Superior temporal gyrus (tissue), 1 donor: ENCODE measurements around the gene KRTAP5-9.
A peak's percentile ranks its signal among the peaks of the same experiment; 100 is the strongest.
"Not testable (repeated sequence)": the region's sequence is repeated elsewhere in the genome, so short reads cannot be mapped to it uniquely, and the experiment has no call there.

Source experiments
- DNase-seq: peaks from one replicate; pipeline ENCODE4 v3.0.0-alpha.2; 2016; ENCODE audit errors: extremely low spot score

Gene KRTAP5-9

DNA sequence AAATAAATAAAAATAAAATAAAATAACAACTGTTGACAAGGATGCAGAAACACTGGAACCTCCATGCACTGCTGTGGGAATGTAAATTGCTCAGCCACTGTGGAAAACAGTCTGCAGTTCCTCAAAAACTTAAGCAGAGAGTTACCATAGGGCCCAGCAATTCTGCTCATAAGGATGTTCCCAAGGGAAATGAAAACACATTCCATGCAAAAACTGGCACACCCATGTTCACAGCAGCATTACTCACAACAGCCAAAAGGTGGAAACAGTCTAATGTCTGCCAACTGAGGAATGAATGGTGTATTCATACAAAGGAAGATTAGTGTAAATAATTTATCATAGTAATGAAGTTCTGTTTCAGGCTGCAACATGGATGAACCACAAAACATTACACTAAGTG is 13.9 kb downstream of the KRTAP5-9 start:
- no peak for DNase-seq

DNA sequence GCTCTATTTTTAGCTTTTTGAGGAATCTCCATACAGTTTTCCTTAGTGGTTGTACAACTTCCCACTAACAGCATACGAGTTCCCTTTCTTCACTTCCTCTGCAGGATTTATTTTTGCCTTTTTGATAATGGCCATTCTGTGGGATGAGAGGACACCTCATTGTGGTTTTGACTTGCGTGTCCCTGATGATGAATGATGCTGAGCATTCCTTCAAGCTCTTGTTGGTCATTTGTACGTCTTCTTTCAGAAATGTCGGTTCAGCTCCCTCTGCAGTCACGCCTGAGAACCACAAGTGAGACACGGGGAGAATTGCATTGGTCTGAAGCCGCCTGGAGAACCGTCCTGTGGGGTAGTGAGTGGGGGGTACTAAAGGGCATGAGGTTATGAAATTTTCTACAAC is 15.2 kb downstream of the KRTAP5-9 start:
- peak; percentile 52 for DNase-seq

DNA sequence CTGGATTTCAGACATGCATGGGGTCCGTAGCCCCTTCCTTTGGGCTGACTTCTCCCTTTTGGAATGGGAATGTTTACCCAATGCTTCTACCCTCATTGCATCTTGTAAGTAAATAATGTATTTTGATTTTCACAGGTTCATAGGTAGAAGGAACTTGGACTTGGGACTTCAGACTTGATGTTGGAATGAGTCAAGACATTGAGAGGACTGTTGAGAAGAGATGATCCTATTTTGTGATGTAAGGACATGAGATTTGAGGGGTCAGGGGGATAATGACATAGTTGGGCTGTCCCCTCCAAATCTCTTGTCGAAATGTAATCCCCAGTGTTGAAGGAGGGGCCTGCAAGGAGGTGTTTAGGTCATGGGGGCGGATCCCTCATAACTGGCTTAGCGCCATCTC is 16.2 kb downstream of the KRTAP5-9 start:
- no peak for DNase-seq

DNA sequence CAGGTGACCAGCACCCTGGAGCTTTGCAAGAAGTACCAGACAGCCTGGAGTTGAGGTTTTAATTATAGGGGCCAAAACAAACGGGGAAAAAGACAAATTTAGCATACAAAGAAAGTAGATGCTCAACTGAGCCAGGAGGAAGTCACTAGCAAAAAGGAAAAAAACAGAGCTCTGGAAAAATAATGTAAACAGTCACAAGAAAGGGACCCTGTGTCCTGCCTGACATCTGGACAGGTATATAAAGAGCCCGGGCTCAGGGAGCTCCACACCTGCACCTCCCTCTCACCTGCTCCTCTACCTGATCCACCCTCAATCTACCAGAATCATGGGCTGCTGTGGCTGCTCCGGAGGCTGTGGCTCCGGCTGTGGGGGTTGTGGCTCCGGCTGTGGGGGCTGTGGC is 17.0 kb downstream of the KRTAP5-9 start, which contains the start of gene KRTAP5-10:
Gene KRTAP5-10 (plus strand): TSS at position 301 of the 400 bp plus-strand sequence. CDS start 25 bp downstream, at position 326.
- DNase-seq: no peak

DNA sequence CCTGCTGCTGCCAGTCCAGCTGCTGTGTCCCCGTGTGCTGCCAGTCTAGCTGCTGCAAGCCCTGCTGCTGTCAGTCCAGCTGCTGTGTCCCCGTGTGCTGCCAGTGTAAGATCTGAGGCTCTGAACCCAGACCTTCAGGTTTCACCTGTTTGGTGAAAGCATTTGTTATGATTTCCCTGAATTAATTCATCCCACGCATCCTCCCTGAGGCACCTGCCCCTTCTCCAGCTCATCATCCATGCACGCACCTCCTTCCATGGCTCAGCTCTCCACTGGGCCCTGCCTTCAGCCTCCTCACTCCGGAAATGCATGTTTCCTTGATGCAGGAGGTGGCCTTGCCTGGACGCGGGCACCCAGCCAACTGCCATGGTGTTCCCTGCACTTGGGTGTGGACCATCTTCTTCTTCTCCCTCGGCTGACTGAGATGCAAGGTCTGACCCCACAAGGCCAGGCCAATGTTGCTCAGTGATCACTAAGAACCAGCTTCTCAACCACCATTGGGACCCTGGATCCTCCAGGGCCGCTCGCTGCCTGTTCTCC is 17.9 kb downstream of the KRTAP5-9 start:
- no peak for DNase-seq

DNA sequence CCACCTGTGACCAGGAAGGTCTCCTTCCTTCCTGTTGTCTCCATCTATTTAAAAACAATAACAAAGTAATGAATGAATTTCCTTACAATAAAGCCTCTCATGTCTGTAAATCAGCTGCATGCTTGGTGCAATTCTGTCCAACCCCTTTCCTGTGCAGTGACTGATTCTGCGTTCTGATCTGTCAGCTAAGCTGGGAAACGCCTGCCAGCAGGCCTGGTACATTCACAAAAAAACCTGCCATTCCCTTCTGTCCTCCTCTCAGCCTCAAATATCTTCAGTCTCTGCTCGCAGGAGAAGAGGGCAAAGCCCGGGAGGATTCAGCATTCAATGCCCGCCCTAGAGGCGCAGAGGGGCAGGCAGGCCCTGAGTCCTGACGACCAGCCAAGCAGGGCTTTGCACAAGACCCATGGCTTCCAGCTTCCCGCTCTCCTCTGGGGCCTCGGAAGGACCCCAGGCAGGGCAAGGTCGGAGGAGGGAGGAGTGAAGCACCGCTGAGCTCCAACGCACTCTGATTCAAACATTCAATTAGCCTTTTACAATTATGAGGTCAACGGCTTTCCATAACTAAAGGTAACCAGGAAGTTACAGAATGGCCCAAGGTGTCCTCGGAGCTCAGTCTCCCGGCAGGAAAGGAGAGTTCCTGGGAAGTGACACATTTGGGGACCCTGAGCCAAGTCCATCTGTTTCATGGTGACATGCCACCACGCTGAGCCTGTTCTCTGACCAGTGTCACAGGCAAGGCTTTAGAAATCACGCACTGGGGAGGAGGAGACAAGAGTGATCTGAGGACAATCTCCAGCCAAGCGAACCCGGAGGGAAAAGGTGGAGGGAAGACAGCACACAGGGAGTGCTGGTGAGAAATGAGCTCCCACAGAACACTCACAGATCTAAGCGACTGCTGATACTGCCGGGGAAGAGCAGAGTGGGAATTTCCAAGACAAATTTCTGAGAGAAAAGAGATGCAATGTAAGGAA is 18.7 kb downstream of the KRTAP5-9 start:
- DNase-seq: not testable (repeated sequence)

DNA sequence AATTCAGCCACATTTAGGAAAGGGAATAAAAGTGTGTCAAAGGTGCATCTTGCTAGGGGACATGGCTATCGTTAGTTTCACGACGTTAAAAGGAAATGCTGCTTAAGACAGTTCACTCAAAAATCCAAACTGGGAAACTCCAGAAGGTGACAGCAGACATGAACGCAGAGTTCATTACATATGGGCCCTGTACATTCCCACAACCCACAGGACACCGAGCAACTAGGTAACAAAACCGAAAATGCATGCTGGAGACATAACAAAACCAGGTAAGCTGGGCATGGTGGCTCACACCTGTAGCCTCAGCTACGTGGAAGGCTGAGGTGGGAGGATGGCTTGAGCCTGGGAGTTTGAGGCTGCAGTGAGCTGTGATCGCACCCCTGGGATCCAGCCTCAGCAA is 19.4 kb downstream of the KRTAP5-9 start:
- not testable (repeated sequence) for DNase-seq

DNA sequence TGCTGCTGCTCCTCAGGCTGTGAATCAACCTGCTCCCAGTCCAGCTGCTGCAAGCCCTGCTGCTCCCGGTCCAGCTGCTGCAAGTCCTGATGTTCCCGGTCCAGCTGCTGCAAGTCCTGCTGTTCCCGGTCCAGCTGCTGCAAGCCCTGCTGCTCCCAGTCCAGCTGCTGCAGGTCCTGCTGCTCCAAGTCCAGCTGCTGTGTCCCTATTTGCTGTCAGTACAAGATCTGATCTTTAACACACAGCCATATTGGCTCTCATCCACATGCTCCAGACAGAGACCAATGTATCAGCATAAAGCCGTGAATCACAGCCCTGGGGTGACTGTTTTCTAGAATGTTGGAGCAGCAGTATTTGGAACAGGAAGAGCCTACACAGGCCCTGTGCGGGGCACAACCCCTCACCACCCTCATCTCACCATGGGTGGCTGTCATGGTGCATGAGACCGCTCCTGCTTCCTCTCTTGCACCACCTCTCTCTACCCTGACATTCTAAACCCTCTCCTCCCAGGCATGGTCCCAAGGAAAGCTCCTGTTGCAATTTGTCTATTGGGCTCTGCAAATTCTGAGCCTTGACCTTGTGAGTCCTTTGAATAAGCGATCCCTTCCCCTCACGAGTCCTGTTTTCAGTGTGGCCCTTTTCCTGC is 20.6 kb downstream of the KRTAP5-9 start:
- no peak for DNase-seq

DNA sequence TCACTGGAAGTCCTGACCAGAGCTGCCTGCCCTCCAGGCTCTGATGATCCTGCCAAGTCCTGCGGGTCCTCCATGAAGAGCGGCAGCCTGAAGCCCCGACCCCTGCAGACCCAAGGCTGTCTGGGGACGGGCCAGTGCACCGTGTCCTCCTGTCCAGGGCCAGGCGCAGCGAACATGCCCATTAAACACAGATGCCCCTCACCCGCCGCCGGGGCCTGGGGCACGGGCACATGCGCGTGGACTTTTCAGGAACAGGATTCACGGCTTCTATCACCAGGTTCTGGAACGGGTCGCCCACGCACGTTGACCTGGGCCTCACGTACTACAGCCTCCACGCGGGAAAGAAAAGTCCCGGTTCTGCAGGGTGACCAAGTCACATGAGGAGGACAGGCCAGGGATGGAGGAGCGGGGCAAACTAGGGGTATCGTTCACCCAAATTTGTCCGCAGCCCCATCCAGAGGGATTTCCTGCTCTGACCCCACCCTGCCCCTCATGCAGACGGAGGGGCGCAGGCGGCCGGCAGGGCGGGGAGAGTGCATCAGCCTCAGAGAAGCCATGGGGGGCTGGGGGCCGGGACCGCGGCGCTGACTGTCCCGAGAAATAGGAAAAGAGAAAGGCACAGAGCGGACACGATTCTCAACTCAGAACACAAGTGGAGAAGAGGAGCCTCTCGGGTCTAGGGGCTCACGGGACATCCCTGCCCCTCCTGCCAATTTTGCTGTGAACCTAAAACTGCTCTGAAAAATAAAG is 23.1 kb downstream of the KRTAP5-9 start:
- DNase-seq: not testable (repeated sequence)

DNA sequence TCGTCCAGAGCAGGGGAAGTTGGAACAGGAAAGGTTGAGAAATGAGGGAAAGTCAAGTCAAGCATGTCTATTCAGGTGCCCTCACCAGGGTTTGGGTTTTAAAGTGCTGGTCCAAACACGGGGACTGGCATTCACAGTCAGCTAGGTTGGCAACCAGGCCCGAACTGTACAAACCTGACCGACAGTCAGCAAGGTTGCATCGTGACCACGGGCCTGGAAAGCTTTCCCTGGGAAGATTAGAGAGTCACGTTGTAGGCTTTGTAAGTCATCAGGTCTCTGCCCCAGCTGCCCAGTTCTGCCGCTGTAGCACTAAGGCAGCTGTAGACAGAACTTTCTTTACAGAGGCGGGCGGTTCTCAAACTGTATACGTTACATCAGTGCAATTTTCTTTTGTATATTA is 24.6 kb downstream of the KRTAP5-9 start:
- DNase-seq: no peak

DNA sequence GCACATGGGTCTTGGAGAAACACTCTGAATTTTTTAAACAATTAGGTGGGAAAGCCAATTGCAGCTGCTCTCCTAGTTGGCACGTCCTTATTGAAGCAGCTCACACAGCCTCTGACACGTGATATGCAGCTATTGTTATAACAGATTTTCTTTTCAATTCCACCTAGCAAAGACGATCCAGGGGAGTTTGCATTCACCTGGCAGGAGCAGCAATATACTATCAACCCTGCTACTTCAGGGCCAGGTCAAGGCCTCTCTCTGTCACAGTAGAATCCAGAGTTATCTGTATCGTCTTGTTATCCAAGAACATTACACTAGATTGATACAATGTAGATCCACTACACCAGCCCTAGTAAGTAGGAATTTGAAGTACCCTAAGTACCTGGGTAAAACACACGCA is 26.2 kb downstream of the KRTAP5-9 start:
- no peak for DNase-seq

DNA sequence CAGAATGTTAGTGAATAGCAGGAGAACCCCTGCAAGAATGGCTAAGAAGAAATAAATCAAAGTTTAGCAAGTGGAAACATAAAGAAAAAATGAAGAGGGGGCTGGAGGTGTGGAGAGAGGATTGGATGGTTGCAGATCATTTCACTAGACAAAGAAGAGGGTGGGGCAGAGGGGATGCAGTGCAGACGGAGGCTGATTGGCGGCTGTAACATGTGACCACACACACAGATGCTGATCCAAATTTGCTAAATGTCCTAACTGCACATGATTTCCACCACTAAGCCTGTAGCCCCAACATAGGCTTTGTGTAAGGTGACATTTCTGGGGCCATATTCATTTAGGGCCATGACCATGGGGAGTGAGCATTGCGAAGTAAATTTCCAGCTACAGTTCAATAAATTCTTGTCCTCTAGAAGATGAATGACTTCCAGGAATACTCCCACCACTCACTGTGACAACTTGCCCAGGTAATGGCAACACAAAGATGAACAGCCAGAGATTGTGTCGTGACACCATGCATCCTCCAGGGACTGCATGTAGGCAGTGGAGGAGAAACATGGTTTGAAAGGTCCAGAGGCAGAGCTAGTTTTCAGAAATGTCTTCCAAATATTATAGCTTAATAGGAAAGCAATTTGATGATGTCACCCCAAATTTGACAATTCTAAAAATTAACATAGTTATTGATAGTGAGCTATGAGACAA is 27.7 kb downstream of the KRTAP5-9 start:
- DNase-seq: no peak

DNA sequence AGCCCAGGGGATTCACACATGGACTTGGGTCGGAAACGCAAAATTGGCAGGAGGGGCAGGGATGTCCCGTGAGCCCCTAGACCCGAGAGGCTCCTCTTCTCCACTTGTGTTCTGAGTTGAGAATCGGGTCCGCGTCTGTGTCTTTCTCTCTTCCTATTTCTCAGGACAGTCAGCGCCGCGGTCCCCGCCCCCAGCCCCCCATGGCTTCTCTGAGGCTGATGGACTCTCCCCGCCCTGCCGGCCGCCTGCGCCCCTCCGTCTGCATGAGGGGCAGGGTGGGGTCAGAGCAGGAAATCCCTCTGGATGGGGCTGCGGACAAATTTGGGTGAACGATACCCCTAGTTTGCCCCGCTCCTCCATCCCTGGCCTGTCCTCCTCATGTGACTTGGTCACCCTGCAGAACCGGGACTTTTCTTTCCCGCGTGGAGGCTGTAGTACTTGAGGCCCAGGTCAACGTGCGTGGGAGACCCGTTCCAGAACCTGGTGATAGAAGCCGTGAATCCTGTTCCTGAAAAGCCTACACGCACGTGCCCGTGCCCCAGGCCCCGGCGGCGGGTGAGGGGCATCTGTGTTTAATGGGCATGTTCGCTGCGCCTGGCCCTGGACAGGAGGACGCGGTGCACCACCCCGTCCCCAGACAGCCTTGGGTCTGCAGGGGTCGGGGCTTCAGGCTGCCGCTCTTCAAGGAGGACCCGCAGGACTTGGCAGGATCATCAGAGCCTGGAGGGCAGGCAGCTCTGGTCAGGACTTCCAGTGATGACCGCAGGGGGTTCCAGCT is 28.7 kb downstream of the KRTAP5-9 start:
- not testable (repeated sequence) for DNase-seq

DNA sequence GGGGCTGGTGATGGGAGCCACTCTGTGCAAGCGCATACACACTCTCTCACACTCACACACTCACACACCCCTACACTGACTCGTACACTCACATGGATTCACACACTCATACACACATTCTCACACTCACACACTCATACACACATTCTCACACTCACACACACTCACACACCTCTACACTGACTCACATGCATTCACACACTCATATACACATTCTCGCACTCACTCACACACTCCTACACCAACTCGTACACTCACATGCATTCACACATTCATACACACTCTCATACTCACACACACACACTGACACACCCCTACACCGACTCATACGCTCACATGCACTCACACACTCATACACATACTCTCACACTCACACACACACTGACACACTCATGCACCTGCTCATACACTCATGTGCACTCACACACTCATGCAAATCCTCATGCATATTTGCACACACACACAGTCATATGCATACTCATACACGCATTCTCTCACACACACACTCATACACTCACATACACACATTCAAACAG is 29.3 kb downstream of the KRTAP5-9 start:
- no peak for DNase-seq

DNA sequence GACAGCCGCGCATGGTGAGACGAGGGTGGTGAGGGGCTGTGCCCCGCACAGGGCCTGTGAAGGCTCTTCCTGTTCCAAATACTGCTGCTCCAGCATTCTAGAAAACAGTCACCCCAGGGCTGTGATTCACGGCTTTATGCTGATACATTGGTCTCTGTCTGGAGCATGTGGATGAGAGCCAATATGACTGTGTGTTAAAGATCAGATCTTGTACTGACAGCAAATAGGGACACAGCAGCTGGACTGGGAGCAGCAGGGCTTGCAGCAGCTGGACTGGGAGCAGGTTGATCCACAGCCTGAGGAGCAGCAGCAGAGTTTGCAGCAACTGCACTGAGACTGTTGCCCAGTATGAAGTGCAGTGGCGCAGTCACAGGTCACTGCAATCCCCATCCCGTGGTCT is 31.3 kb downstream of the KRTAP5-9 start:
- DNase-seq: not testable (repeated sequence)

DNA sequence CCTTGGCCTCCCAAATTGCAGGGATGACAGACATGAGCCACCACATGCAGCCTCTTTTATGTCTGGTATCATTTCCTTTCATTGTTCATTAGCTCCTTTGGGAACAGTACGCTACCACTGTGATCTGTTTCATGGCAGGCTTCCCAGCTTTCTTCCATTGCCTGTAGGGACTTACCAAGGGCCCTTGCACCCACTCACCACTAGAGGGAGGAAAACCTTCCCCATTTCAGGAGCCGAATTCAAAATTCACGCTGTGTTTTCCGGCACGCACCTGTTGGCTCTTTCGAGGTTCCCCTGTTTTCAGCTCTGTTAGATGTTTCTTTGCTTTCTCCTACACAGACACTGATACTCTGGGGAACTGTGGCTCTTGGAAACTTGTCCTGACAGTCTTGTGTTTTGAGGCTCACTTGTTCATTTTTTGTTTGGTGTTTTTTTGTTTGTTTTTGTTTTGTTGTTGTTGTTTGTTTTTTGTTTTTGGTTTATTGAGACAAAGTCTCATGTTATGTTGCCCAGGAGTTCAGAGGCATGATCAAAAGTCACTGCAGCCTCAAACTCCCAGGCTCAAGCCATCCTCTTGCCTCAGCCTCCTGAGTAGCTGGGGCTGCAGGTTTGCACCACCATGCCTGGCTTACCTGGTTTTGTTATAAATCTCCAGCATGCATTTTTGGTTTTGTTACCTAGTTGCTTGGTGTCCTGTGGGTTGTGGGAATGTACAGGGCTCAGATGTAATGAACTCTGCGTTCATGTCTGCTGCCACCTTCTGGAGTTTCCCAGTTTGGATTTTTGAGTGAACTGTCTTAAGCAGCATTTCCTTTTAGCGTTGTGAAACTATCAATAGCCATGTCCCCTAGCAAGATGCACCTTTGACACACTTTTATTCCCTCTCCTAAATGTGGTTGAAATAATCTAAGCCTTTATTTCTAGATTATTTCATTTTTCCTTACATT is 32.1 kb downstream of the KRTAP5-9 start:
- DNase-seq: peak; percentile 86

DNA sequence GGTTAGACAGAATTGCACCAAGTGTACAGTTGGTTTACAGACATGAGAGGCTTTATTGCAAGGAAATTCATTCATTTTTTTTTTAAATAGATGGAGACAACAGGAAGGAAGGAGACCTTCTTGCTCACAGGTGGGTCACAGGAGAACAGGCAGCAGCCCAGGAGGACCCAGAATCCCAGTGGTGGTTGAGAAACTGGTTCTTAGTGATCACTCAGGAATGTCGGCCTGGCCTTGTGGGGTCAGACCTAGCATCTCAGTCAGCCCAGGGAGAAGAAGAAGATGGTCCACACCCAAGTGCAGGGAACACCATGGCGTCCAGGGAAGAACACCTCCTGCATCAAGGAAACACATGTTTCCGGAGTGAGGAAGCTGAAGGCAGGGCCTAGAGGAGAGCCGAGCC is 33.6 kb downstream of the KRTAP5-9 start:
- DNase-seq: no peak

DNA sequence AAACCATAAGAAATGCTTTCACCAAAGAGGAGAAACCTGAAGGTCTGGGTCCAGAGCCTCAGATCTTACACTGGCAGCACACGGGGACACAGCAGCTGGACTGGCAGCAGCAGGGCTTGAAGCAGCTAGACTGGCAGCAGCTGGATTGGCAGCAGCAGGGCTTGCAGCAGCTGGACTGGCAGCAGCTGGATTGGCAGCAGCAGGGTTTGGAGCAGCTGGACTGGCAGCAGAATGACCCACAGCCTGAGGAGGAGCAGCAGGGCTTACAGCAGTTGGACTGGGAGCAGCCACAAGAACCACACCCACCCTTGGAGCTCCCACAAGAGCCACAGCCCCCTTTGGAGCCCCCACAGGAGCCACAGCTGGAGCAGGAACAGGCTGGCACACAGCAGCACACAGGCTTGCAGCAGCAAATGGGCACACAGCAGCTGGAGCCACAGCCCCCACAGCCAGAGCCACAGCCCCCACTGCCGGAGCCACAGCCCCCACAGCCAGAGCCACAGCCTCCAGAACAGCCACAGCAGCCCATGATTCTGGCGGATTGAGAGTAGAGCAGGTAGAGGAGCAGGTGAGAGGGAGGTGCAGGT is 34.2 kb downstream of the KRTAP5-9 start, which contains the start of gene KRTAP5-11:
Gene KRTAP5-11 (minus strand): TSS at position 567 of the 587 bp plus-strand sequence. CDS start 38 bp downstream, at position 529.
- no peak for DNase-seq
